CD4-positive, alpha-beta T cell (primary cell): Measurements from ENCODE around the gene STAC. TPM values are rescaled to one million over a fixed set of nuclear protein-coding genes. Genes with fewer than 3 reads are reported as not detected.
"Not testable (repeated sequence)": the region's sequence is repeated elsewhere in the genome, so short reads cannot be mapped to it uniquely, and the experiment has no call there.

Source experiments
- ATAC-seq: fragments of 200-7000 bp; cut with Tn5 transposase; one replicate; pipeline ENCODE4 v1.10.0; 2022; ENCODE audit warnings: mild to moderate bottlenecking; ENCODE audit not compliant: poor library complexity
- CTCF ChIA-PET: fragments of 350-600 bp; sonication (Branson Sonifier 250); formaldehyde crosslinking; loops from one replicate; lab custom pipeline; 2021; ENCODE audit warnings: antibody characterized with exemption, inconsistent platforms; lab: Charles Lee
- POLR2A ChIA-PET: fragments of 350-600 bp; sonication (Branson Sonifier 250); formaldehyde crosslinking; loops from one replicate; lab custom pipeline; 2021; ENCODE audit warnings: antibody characterized with exemption, inconsistent platforms; lab: Charles Lee
- DNase-seq, 14 experiments: peaks; one replicate each; pipeline ENCODE4 v3.0.0-alpha.2; 2013 to 2020; ENCODE audit warnings: mixed read lengths in 2 of 14
- H3K27ac ChIP-seq, 2 donors: one replicate each; pipeline versions ENCODE4 v1.5.1 to v1.7.0; 2013; ENCODE audit warnings: low read length in 2 of 2, low read depth in 1 of 2, mild to moderate bottlenecking in 1 of 2
- H3K27me3 ChIP-seq, 2 experiments: 1 replicate in 1 of 2; 2 replicates in 1 of 2; pipeline versions ENCODE4 v1.6.1 to v1.7.0; 2013; ENCODE audit warnings: low read length in 2 of 2, control low read depth in 1 of 2, mild to moderate bottlenecking in 1 of 2, moderate library complexity in 1 of 2; ENCODE audit not compliant: insufficient read depth in 2 of 2, control insufficient read depth in 1 of 2
- H3K36me3 ChIP-seq: one replicate; pipeline ENCODE4 v1.6.1; 2013; ENCODE audit warnings: low read length, control low read depth; ENCODE audit not compliant: insufficient read depth
- H3K4me1 ChIP-seq: one replicate; pipeline ENCODE4 v1.6.1; 2013; ENCODE audit warnings: low read length, control low read depth; ENCODE audit not compliant: insufficient read depth
- H3K4me3 ChIP-seq: one replicate; pipeline ENCODE4 v1.5.1; 2013; ENCODE audit warnings: mild to moderate bottlenecking, low read length, moderate library complexity
- H3K9me3 ChIP-seq, 2 experiments: 1 replicate in 1 of 2; 2 replicates in 1 of 2; pipeline versions ENCODE4 v1.6.1 to v1.7.0; 2013; ENCODE audit warnings: low read length in 2 of 2, mild to moderate bottlenecking in 2 of 2, control low read depth in 1 of 2, moderate library complexity in 1 of 2; ENCODE audit not compliant: control insufficient read depth in 1 of 2, insufficient read depth in 1 of 2
- H3K27ac Mint-ChIP-seq: one replicate; pipeline ENCODE4 v1.8.0; 2020; ENCODE audit warnings: mixed read lengths
- H3K27me3 Mint-ChIP-seq: one replicate; pipeline ENCODE4 v1.8.0; 2021; ENCODE audit warnings: mixed read lengths
- H3K36me3 Mint-ChIP-seq: one replicate; pipeline ENCODE4 v1.8.0; 2021; ENCODE audit warnings: low read depth, mixed read lengths
- H3K4me1 Mint-ChIP-seq: one replicate; pipeline ENCODE4 v1.8.0; 2021; ENCODE audit warnings: low read depth, mixed read lengths
- H3K4me3 Mint-ChIP-seq: one replicate; pipeline ENCODE4 v1.8.0; 2020; ENCODE audit warnings: mild to moderate bottlenecking, mixed read lengths
- H3K9me3 Mint-ChIP-seq: one replicate; pipeline ENCODE4 v1.8.0; 2020; ENCODE audit warnings: mixed read lengths
- CTCF ChIP-seq: fragments of 200-600 bp; IDR thresholded peaks from one replicate; pipeline ENCODE4 v1.8.0; 2022; ENCODE audit warnings: antibody characterized with exemption, mild to moderate bottlenecking
- intact Hi-C, 2 experiments: fragments of 100-400 bp; cut with DNase I in 1 of 2; cut with micrococcal nuclease in 1 of 2; formaldehyde crosslinking; loops; one replicate each; pipeline versions ENCODE4 v1.15.1 to v1.9.0; 2023 to 2025; cut with DNase I, micrococcal nuclease
- total RNA-seq, 174 experiments: library from RNA in 2 of 174; stranded (reverse) in 2 of 174; gene quantifications; one replicate each; pipeline ENCODE4 v1.2.3 and lab custom pipeline; 2021 to 2026

STAC gene
- total RNA-seq, 2 experiments from 2014 or later = not detected

GRCh38 chr3:36447061-36447460 lies 66.8 kb downstream of the STAC start:
- Histone ChIP-seq H3K27ac (no peak overlapping the region), H3K36me3 (no peaks in the 10 kb centered on the region), H3K27me3 (no peaks in the 10 kb centered on the region), H3K4me1 (no peaks in the 10 kb centered on the region), H3K9me3 (peaks cover 0 to 3% of the 10 kb centered on the region in 2 experiments), H3K4me3 (no peak overlapping the region)
- ATAC-seq (no peak), DNase-seq (no peak)
- TF ChIP-seq CTCF = no peak
- ChIA-PET POLR2A (no interaction called here), CTCF (no interaction called here)
- no peak overlapping the region for H3K27ac Mint-ChIP-seq
- H3K27me3 Mint-ChIP-seq = no peaks in the 10 kb centered on the region
- H3K4me3 Mint-ChIP-seq = no peak overlapping the region
- no peaks in the 10 kb centered on the region for H3K4me1 Mint-ChIP-seq
- H3K9me3 Mint-ChIP-seq = no peaks in the 10 kb centered on the region
- intact Hi-C loops = no loop called here
- no peaks in the 10 kb centered on the region for H3K36me3 Mint-ChIP-seq

GRCh38 chr3:36451816-36452215 lies 71.5 kb downstream of the STAC start:
- no peaks in the 10 kb centered on the region for H3K4me1 Mint-ChIP-seq
- H3K27ac Mint-ChIP-seq = no peak overlapping the region
- POLR2A ChIA-PET = no interaction called here
- ATAC-seq (no peak), DNase-seq (no peak)
- no peaks in the 10 kb centered on the region for H3K27me3 Mint-ChIP-seq
- no peaks in the 10 kb centered on the region for H3K36me3 ChIP-seq
- H3K27ac ChIP-seq = no peak overlapping the region
- no peaks in the 10 kb centered on the region for H3K9me3 Mint-ChIP-seq
- H3K36me3 Mint-ChIP-seq = no peaks in the 10 kb centered on the region
- no peak overlapping the region for H3K4me3 Mint-ChIP-seq
- TF ChIP-seq CTCF = no peak
- no peaks in the 10 kb centered on the region for H3K9me3 ChIP-seq
- H3K4me1 ChIP-seq = no peaks in the 10 kb centered on the region
- intact Hi-C loops = no loop called here
- CTCF ChIA-PET = no interaction called here
- H3K4me3 ChIP-seq = no peak overlapping the region
- H3K27me3 ChIP-seq = no peaks in the 10 kb centered on the region

GRCh38 chr3:36453213-36453612 lies 72.9 kb downstream of the STAC start:
- H3K36me3 ChIP-seq, H3K9me3 ChIP-seq, H3K4me1 ChIP-seq, ATAC-seq, intact Hi-C loops, H3K27ac Mint-ChIP-seq, H3K27me3 ChIP-seq, H3K36me3 Mint-ChIP-seq, H3K27me3 Mint-ChIP-seq, CTCF ChIA-PET, H3K9me3 Mint-ChIP-seq, H3K27ac ChIP-seq, POLR2A ChIA-PET, H3K4me1 Mint-ChIP-seq: not testable (repeated sequence)
- peak in 2 of 14 experiments; percentile 12 to 27 for DNase-seq
- H3K4me3 ChIP-seq = peak overlapping the region; percentile 25
- H3K4me3 Mint-ChIP-seq = peak overlapping the region; percentile 86

- H3K4me3 Mint-ChIP-seq = peak overlapping the region; percentile 86
- not testable (repeated sequence) for ATAC-seq, H3K27me3 Mint-ChIP-seq
Measured at GRCh38 chr3:36453896-36454295, 73.6 kb downstream of the STAC start.

More at GRCh38 chr3:36453896-36454295, 73.6 kb downstream of the STAC start:
- DNase-seq = peak in 3 of 14 experiments; percentile 5 to 15 (median 14)
- H3K36me3 Mint-ChIP-seq, H3K36me3 ChIP-seq, H3K27me3 ChIP-seq, H3K9me3 Mint-ChIP-seq, CTCF ChIA-PET, H3K9me3 ChIP-seq, H3K4me1 ChIP-seq, H3K27ac ChIP-seq, intact Hi-C loops, H3K4me1 Mint-ChIP-seq, POLR2A ChIA-PET: not testable (repeated sequence)
- H3K4me3 ChIP-seq = peak overlapping the region; percentile 25
- H3K27ac Mint-ChIP-seq = peak overlapping the region; percentile 63
